ENCODE measurements around the gene NCOA1.

NCOA1 gene

DNA sequence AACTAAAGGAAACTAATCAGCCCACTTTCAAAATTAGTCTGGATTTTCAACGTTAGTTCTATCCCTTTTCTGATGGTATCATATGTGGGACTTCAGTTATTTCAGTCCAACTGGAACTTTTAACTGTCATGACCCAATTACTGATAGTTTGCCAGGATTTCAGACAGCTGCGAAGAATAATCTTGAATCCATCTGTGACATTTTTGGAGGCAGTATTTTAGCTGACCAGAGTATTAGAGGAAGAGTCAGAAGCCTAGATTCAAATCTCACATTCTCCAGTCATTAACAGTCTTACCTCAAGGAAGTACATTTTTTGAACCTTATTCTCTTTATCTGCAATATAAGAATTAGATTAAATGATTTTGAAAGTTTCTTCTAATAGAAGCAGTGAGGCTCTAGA is 220.8 kb downstream of the NCOA1 start:
- no peak for DNase-seq

DNA sequence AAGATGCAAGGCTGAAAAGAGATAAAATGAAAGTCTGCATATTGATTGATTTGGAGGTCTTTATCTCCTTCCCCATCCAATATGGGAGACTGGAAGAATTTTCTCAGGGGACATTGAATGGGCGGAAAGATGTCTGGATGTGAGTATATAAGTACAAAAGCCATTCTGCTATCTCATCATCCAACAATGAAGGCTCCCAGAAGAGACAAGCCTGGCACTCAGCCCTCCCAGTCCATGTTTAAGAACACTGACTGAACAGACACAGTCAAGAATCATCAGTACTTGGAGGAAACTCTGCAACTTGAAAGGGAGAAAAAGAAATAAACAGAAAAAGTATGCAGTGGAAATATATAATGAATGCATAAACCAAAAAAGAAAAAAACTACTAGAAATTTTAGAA is 221.2 kb downstream of the NCOA1 start:
- DNase-seq = no peak

DNA sequence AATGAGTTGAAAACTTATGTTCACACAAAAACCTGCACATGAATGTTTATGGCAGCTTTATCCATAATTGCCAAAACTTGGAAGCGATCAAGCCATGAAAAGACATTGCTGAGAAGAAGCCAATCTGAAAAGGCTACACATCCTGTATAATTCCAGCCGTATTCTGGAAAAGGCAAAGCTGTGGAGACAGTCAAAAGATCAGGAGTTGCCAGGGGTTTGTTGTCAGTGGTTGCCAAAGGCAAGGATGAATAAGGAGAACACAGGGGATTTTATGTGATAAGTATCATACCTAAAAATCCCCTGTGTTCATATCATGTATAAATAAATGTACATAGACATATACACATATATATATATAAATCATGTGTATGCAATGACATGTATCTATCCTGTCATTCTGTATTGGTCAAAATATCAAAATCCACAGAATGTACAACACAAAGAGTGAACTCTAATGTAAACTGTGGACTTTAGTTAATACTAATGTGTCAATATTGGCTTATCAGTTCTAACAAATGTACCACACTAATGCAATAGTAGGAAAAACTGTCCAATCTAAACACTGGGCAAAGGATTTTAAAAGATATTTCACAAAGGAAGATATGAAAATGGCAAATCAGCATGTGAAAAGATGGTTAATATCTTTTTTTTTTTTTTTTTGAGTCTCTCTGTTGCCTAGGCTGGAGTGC is 226.4 kb downstream of the NCOA1 start:
- no peak for DNase-seq

DNA sequence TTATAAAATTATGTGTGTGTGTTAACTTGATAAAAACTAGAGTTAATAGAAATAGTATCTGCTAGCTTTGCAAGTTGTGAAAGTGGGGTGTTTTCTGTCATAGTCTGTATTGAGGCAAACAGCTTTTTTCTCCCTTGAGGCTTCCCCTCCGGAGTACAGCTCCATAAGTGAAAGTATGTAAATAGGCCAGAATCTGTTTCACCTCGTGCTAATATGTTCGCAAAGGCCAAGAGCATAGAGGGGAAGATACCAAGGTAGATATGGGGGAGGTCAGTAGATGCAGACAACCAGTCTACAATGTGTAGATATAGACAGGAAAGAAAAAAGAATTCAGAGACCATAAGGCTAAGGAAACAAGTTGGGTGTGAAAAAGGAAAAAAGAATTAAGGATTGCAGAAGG is 229.3 kb downstream of the NCOA1 start:
- DNase-seq = no peak

DNA sequence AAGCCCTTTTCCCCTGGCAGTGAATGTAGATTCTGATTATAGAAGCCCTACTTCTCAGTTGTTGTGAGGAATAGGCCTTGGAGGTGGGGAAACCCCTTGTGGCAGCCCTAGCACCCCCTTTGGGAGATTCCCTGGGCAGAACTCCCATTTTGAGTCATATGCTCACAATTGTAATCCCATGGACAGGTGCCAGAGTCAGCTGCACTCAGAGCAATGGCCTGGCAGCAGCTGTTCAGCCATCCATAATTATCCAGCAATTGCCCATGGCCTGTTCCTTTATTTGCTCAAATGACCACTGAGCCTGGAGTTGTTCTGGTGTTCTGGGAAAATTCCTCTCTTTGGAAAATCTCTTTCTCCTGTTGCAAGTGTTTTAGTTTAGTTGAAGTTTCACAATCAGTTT is 230.4 kb downstream of the NCOA1 start:
- no peak for DNase-seq

DNA sequence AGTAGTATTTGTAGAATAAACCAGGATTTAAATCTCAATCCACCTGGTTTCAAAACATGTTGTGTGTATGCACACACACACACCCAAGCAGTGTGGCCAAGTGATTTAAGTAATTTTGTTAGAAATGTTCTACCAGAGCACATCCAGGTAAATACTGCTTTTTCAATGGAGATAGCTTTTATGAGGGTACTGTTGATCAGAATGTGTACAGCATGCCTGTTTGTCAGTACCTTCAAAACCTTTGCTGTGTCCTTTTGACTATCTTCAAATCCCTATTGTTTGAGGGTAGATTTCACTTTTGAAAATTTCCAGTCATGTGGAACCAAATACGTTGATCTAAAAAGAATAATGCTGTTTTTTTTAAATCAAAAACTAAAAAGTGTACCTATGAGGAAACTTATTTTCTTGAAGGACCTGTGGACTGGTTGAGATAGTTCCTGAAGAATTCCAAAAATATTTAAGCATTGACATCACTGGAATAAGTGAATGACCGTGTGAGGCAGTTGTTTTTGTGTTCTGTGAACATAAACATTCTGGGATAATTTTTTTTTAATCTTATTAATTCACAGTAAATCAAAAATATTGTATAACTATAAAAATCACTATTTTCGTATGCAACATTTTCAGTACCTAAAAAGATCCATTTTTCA is 231.2 kb downstream of the NCOA1 start:
- DNase-seq = no peak

DNA sequence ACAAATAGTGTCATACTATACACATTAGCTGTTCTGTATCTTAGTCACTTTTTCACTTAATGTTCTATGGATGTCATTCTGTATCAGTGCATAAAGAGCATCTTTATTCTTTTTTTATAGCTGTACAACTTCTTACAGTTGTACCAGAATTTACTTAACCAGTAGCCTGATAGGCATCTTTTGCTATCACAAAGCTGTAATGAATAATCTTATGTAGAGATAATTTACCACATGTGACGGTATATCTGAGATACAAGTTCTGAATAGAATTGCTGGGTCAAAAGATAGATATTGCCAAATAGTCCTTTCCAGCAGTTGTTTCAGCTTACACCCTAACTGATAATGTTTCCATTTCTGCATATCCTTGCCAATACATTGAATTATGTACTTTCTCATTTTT is 232.1 kb downstream of the NCOA1 start:
- DNase-seq = no peak

DNA sequence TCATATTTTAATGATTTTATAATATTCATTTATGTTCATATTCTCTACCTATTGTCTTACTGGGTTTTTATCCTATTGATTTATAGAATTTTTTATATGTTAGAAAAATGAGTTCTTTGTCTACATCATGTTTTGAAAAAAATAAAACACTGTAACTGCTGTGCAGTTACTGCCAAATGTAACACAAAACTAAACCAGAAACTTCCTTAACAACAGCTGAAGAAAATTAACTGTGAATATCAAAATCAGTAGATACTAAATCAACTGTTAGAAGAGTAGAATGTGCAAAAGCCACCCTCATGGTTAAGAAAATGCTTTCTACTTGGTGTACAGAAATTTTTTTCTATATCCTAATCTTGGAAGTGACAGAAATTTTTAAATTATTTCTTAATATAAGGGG is 232.6 kb downstream of the NCOA1 start:
- no peak for DNase-seq

DNA sequence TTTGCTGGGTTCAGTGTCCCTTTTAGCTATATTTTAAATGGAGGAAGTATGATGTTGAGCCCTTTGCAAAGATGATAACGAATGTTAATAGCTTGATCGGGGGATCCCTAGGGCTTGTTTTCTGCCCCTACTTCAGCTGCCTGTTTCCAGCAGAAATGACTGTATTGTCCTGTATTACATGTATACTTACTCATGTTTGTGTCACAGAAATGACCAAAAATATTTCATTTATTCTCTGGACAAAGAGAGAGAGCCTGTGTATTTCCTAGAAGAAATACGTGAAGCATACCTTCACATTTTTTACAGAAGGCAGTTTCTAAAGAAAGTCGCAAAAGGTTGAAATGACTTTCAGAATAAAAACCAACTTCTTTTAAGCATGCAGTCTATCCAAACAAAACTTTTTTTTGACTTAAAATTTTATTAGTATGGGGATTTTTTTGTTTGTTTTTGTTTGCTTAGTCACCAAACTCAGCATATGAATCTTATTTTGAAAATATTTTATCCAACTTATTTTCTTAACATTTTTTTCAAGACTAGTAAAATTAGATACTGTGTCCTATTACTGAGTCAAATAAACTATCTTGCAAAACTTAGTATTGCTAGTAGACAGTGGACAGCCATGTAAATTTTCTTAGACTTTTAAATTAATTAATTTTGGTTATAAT is 233.2 kb downstream of the NCOA1 start:
- no peak for DNase-seq

DNA sequence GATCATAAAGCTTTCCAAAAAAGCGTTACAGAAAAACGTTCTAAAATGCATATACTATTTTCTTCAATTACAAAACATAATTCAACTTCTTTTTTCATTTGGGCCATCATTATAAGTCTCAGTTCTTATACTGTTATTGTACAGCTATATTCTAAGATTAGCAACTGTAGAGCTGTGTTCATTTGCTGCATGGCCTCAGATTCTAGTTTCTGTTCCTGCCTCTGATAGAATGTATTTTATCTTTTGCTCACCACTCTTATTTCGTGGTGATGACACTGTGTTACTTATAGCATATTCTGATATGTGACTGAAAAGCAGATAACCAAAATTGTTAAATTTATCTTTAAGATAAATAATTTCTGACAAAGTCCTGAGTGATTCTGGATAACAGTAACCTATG is 234.9 kb downstream of the NCOA1 start:
- no peak for DNase-seq

DNA sequence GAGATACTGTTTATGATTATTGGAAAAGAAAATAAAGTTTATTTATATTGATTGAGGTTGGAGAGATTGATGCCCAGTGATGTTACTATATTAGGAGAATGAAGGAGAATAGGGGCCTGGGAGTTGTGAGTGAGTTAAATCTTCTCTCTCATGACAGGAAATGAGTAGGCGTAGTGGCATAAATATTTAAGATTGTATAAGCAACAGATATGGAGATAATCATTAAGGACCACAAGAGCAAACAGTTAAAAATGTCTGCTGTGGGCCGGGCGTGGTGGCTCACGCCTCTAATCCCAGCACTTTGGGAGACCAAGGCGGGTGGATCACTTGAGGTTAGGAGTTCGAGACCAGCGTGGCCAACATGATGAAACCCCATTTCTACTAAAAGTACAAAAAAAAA is 239.4 kb downstream of the NCOA1 start:
- no peak for DNase-seq

DNA sequence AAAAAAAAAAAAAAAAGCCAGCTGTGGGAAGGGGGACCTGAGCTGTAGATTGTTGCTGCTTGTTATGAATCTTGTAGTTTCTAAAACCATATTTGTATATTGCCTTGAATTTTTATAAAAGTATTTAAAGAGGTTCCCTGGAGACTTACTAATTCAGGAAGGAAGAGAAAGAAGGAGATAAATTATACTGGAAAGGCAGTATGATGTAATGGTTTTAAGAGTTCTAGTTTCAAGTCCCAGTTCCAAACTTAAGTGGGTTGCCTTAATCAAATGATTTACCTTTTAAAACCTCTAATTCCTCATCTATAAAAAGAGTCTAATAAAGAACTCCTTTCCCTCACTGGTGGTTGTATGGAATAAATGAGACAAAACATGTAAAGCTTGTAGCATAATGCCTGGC is 240.0 kb downstream of the NCOA1 start:
- no peak for DNase-seq

DNA sequence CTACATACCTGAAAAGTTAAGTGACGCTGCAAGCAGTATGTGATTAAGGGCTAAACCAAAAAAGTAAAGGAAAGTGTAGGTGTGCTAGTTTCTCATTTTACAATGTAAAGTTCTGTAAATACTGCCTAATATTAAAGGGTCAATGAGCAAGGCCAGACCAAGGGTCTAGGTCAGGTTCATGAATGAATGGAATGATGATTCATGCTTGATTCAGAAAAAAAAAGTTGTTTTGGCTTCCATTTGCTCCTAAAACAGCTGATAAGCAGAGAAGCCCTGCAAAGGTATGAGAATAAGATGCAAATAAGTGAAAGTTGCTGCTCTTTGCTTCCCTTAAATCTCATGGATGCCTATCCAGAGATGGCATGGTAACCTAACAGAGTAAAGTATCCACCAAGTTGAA is 240.9 kb downstream of the NCOA1 start:
- no peak for DNase-seq

DNA sequence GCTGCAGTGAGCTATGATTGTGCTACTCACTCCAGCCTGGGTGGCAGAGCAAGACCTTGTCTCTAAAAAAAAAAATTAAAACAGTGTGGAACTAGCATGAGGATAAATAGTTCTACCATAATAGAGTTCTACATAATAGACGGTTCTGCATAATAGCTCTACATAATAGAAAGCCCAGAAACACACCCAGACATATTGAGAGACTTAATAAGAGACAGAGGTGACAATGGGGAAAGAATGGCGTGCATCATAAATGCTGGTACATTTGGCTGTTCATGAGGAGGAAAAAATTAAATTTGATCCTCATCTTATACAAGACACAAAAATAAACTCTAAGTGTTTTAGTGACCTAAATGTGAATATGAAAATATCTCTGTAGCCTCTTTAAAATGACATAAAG is 243.7 kb downstream of the NCOA1 start:
- DNase-seq = no peak

DNA sequence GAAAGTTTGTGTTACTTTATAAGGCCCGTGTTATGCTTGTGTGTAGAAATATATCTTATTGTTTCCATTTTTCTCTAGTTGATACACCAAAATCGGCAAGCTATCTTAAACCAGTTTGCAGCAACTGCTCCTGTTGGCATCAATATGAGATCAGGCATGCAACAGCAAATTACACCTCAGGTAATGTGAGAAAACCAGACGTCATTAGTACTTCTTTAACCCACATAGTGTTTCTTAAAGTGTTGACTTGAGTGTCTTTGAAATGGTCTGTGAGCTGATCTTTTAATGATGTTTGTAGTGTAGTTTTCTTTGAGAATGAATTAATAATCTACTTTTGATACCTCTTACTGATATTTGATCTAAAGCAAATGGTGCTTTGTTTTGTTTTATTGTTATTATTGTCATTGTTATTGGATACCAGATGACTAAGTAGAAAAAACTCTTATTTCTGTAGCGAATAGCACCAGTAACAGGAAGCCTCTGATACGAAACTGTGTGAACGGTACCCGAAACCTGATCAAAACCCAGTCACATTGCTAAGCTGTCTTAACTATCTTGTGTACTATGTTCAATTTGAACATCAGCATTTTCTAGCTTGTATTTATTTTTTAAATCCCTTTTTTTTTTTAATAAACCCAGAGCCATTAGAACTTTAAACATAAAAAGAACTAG is 248.4 kb downstream of the NCOA1 start:
- DNase-seq = peak; percentile 32

DNA sequence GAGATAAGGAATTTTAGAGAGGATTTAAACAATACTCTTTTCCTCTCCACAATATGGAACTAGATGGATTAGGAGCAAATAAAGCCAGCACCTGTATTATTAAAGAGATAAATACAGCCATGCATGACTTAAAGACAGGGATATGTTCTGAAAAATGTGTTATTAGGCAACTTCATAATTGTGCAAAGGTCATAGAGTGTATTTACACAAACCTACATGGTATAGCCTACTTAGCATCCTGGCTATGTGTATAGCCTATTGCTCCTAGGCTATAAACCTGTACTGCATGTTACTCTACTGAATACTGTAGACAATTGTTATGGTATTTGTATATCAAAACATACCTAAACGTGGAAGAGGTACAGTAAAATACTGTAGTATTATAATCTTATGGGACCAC is 249.1 kb downstream of the NCOA1 start:
- no peak for DNase-seq

DNA sequence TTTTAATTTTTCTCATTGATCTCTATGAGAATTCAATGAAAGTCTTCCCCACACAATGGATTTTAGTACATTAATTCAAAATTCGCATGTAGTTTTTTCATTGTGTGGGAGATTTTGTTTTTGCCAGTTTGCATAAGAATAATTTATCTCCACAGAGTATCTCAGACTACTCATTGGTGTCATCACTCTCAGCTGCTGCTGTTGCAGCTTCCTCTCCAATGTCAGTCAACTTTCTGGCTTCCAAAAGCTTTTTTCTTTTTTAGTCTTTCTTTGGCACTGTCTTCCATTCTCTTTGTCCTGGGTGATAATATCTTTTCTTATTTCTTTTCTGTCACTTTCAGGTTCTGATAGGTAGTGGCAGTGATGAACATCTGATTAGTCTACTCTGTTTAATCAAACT is 251.7 kb downstream of the NCOA1 start:
- no peak for DNase-seq

DNA sequence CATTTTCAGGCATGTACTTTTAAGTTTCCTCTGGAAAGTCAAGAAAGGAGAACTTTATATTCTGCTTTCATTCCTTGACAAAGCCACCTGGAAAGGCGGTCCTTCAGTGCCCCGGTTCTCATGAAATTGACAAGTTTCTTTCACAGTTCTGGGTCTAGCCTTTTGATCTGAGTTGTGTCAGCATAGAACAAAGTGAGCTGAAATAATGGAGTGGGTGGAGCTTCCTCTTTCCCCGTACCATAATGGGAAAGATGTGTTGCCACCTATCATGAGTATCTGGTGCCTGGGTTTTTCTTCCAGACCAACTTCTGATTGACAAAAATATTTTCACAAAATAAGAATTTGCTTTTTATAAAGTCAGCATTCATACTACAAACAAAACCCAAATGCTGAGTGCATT is 252.9 kb downstream of the NCOA1 start:
- DNase-seq = peak; percentile 11

DNA sequence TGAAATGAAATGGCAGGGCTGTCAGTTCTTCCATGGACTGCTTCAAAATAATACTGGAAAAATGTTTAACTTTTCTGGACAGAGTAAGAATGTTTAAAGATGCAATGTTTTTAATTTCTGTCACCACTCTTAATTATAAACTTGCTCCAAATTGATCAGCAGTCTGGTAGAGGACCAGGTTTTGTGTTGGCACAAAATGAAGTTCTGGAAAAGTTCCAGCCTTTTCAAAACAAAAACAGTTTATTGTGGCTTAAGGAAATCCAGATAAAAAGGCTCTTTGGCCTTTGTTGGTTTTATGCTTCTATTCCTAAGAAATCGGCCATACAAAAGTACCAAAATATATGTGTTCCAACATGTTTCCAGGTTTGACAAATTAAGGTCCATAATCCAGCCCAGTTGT is 253.3 kb downstream of the NCOA1 start:
- no peak for DNase-seq

DNA sequence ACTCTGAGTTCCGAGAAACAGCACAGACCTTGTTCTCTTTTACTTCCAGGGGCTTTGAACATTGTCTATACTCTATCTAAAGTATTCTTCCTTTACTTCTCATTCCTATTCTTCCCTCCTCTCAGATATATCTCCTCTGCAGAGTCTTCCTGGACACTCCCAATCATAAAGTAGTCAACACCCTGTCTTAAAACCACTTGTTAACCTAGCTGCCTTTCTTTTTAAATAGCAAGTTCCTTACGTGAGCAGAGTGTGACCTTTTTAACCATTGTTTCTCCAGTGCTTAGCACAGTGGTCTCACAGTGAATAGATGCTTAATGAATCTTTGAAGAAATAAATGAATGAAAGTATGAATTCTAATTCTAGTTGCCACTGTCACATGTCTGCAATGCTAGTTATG is 254.8 kb downstream of the NCOA1 start:
- peak; percentile 4 for DNase-seq

DNA sequence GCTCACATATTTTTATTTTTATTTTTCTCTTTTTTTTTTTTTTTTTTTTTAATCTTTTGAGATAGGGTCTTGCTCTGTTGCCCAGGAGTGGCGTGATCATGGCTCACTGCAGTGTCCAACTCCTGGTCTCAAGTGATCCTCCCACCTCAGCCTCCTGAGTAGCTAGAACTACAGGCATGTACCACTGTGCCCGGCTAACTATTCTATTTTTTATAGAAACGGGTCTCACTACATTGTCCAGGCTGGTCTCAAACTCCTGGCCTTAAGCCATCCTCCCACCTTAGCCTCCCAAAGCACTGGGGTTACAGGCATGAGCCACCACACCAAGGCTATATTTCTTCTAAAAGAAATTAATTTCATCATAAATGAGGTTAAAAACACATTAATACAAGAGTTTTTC is 256.2 kb downstream of the NCOA1 start:
- no peak for DNase-seq

DNA sequence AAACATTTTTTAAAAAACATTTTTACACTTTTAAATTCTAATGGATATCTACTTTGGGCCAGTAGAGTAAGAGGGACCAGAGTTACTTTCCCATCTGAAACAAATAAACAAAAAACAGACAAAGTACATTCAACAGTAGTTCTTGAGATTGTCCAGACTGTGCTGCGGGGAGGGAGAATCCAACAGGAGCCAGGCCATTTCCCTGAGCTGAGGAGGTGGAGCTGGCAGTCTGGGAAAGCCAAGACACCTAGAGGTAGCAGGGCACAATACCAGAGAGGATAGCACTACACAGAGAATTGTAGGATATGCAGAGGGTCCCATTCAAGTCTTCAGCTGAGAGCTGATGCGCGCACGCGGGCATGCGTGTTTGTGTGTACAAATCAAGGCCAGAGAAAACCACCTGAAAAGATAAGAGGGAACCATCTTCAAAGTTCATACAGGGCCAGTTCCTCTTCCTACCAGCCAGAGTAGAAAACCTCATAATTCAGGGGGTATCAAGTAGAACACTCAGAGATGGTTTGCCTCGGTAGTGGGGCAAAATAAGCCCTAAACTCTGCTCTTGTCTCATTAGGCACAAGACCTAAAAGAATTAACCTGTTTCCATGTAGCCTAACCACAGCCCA is 258.1 kb downstream of the NCOA1 start:
- DNase-seq = no peak

DNA sequence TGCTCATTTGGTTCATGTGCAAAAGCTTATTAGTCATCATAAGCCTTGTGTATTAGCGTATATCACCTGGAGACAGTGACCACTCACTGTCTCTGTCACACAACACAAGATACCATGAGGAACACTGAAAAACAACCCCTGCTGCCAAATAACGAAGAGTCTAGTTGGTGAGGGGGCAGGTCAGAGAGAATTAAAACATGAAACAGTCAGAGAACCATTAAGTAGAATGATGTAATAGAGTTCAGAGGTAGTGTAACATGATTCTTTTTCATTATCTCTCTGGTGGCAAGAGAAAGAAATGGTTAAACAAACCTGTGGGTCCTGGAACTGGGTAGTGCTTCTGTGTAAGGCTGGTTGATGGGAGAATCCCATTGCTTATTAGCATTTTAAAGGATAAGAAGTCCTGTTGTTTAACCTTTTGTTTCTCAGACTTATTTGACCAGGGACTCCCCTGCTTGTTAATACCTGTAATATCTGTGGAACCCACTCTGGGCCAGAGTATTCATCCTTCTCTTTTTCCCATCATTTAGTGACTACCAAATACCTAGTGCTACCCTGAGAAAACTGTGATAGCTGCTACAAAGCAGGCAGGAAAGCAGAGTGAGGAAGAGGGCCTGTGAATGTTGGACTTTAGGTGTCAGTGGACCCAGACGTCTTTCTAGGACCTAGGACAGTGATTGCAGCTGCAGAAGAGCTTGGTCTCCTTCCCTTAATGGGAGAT is 264.1 kb downstream of the NCOA1 start:
- DNase-seq = no peak

Measured in CD4-positive, alpha-beta T cell treated with Interleukin-21 for 1 hour (primary cell).